ENCODE results near the gene DPYSL5. TPM values are rescaled to one million over a fixed set of nuclear protein-coding genes. Genes with fewer than 3 reads are reported as not detected.

DPYSL5 gene
- total and polyA plus RNA-seq, 9 of the 15 experiments (the other 6 are each of a cell fraction or from before 2014, with no cell fraction given) = 0.06 TPM; not detected in 8

GRCh38 chr2:26916128-26916692, 68.3 kb downstream of the DPYSL5 start (continued):
- TF ChIP-seq ZNF318 (IDR thresholded peaks at IDR 0.05; ENCODE audit: borderline replicate concordance in 1 of 2, low read depth in 1 of 2) = no peak
- TF ChIP-seq ZNF507 (tag; conservative IDR thresholded peaks at IDR 0.05) = no peak
- no peak for TF ChIP-seq LCOR (CRISPR knock-in tag; IDR thresholded peaks at IDR 0.05)

All from K562 (cell line).